Measurements from ENCODE around the gene TPI1. TPM values are rescaled to one million over a fixed set of nuclear protein-coding genes. Genes with fewer than 3 reads are reported as not detected.

The TPI1 gene
- total RNA-seq, 1 experiment from 2014 or later = 2,129 TPM

DNA sequence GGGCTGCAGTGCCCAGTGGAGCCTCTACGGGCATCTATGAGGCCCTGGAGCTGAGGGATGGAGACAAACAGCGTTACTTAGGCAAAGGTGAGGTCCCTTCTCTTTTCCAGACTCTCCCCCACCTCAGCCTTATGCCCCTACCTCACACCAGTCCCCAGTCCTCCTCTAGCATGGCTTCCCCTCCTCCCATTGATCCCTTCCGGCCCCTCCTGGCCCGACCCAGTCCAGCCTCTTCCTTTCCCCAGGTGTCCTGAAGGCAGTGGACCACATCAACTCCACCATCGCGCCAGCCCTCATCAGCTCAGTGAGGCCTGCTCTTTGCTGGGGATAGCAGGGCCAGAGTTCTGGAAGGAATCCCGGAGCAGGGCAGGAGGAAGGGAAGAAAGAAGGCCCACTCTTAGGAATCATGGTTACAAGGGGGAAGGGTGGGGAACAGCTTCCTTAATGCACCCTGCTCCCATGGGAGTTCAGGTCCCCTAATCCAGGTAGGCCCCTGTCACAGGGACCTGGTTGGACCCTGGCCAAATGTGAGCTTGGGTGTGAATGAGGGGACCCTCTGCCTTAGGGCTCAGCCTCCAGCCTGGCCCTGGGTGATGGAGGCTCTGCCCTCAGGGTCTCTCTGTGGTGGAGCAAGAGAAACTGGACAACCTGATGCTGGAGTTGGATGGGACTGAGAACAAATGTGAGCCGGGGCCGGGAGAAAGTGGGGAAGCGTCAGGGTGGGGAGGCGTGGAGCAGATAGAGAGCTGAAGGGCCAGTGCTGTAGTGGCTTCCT is 49.3 kb downstream of the TPI1 start:
- DNase-seq (ENCODE audit: low read depth) = no peak

DNA sequence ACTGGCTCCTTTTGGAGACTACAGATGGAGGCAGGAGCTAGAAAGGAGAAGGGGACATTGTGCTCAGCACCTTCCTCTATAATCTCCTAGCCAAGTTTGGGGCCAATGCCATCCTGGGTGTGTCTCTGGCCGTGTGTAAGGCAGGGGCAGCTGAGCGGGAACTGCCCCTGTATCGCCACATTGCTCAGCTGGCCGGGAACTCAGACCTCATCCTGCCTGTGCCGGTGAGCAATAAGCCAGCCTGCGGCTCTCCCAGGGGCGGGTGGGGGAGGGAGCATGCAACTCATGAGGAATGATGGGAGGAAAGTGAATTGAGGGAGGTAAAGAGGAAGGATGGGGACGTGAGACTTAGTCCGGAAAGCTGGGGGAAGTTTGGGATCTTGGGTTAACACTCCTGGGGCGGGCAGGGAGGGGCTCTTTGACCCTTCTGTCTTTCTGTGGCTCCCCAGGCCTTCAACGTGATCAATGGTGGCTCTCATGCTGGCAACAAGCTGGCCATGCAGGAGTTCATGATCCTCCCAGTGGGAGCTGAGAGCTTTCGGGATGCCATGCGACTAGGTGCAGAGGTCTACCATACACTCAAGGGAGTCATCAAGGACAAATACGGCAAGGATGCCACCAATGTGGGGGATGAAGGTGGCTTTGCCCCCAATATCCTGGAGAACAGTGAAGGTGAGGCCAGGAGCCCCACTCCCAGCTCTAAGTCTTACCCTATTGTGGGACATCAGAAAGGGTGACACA is 50.3 kb downstream of the TPI1 start:
- no peak for DNase-seq (ENCODE audit: low read depth)

DNA sequence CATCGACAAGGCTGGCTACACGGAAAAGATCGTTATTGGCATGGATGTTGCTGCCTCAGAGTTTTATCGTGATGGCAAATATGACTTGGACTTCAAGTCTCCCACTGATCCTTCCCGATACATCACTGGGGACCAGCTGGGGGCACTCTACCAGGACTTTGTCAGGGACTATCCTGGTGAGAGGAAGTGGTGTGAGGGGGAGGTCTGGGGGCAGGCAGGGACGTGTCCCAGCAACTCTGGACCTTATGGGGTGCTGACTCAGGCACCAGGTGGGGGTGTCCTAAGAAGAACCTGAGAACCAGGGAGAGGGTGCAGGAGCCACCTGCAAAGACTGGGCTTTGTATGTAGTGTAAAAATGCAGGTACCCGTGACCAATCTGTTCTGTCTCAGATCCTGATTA is 52.3 kb downstream of the TPI1 start:
- DNase-seq (ENCODE audit: low read depth) = no peak

Other genes starting within 250 kb of the TPI1 start
- 0.27 TPM in 1 of 2 replicates, not detected in the other for gene LPAR5, start 231.6 kb upstream of the TPI1 start, total RNA-seq (2014; rRNA removed; shearing (Covaris generic))
- not detected in 2 replicates for gene ACRBP, start 220.1 kb upstream of the TPI1 start, total RNA-seq (2014; rRNA removed; shearing (Covaris generic))
- gene ING4, start 204.4 kb upstream of the TPI1 start, total RNA-seq (2014; rRNA removed; shearing (Covaris generic)) = 19.3 and 37.8 TPM in 2 replicates
- 18.1 and 25.0 TPM in 2 replicates for gene ZNF384, start 178.2 kb upstream of the TPI1 start, total RNA-seq (2014; rRNA removed; shearing (Covaris generic))
- gene PIANP, start 166.7 kb upstream of the TPI1 start, total RNA-seq (2014; rRNA removed; shearing (Covaris generic)) = 0.12 TPM in 1 of 2 replicates, not detected in the other
- gene COPS7A, start 143.5 kb upstream of the TPI1 start, total RNA-seq (2014; rRNA removed; shearing (Covaris generic)) = 60.2 and 66.0 TPM in 2 replicates
- 274 and 278 TPM in 2 replicates for gene MLF2, start 114.4 kb upstream of the TPI1 start, total RNA-seq (2014; rRNA removed; shearing (Covaris generic))
- 136 and 216 TPM in 2 replicates for gene PTMS, start 101.2 kb upstream of the TPI1 start, total RNA-seq (2014; rRNA removed; shearing (Covaris generic))
- not detected in 2 replicates for gene LAG3, start 95.0 kb upstream of the TPI1 start, total RNA-seq (2014; rRNA removed; shearing (Covaris generic))
- gene CD4, start 78.0 kb upstream of the TPI1 start, total RNA-seq (2014; rRNA removed; shearing (Covaris generic)) = not detected in 2 replicates
- gene GPR162, start 45.7 kb upstream of the TPI1 start, total RNA-seq (2014; rRNA removed; shearing (Covaris generic)) = 2.1 TPM in 1 of 2 replicates, not detected in the other
- 18.8 and 34.4 TPM in 2 replicates for gene P3H3, start 39.1 kb upstream of the TPI1 start, total RNA-seq (2014; rRNA removed; shearing (Covaris generic))
- 0.57 TPM in 1 of 2 replicates, not detected in the other for gene GNB3, start 26.6 kb upstream of the TPI1 start, total RNA-seq (2014; rRNA removed; shearing (Covaris generic))
- gene CDCA3, start 16.2 kb upstream of the TPI1 start, total RNA-seq (2014; rRNA removed; shearing (Covaris generic)) = 123 and 126 TPM in 2 replicates
- 47.3 and 79.3 TPM in 2 replicates for gene USP5, start 15.4 kb upstream of the TPI1 start, total RNA-seq (2014; rRNA removed; shearing (Covaris generic))
- 6.1 and 7.7 TPM in 2 replicates for gene SPSB2, start 5.8 kb downstream of the TPI1 start, total RNA-seq (2014; rRNA removed; shearing (Covaris generic))
- 3.6 and 11.0 TPM in 2 replicates for gene LRRC23, start 37.3 kb downstream of the TPI1 start, total RNA-seq (2014; rRNA removed; shearing (Covaris generic))
- gene ENO2, start 47.0 kb downstream of the TPI1 start, total RNA-seq (2014; rRNA removed; shearing (Covaris generic)) = 29.1 and 30.0 TPM in 2 replicates
- gene ATN1, start 60.4 kb downstream of the TPI1 start, total RNA-seq (2014; rRNA removed; shearing (Covaris generic)) = 3.9 and 25.0 TPM in 2 replicates
- not detected in 2 replicates for gene RNU7-1, start 76.3 kb downstream of the TPI1 start, total RNA-seq (2014; rRNA removed; shearing (Covaris generic))
- gene C12orf57, start 76.5 kb downstream of the TPI1 start, total RNA-seq (2014; rRNA removed; shearing (Covaris generic)) = 192 and 242 TPM in 2 replicates
- gene PTPN6, start 83.8 kb downstream of the TPI1 start, total RNA-seq (2014; rRNA removed; shearing (Covaris generic)) = 0.39 and 0.98 TPM in 2 replicates
- 203 and 222 TPM in 2 replicates for gene PHB2, start 103.1 kb downstream of the TPI1 start, total RNA-seq (2014; rRNA removed; shearing (Covaris generic))
- 42.9 and 52.9 TPM in 2 replicates for gene EMG1, start 103.4 kb downstream of the TPI1 start, total RNA-seq (2014; rRNA removed; shearing (Covaris generic))
- gene LPCAT3, start 150.9 kb downstream of the TPI1 start, total RNA-seq (2014; rRNA removed; shearing (Covaris generic)) = 26.1 and 26.7 TPM in 2 replicates
- gene C1S, start 193.2 kb downstream of the TPI1 start, total RNA-seq (2014; rRNA removed; shearing (Covaris generic)) = 59.0 and 68.3 TPM in 2 replicates
- gene C1R, start 224.9 kb downstream of the TPI1 start, total RNA-seq (2014; rRNA removed; shearing (Covaris generic)) = 88.8 and 112 TPM in 2 replicates
- 14.3 and 22.1 TPM in 2 replicates for gene C1RL, start 241.7 kb downstream of the TPI1 start, total RNA-seq (2014; rRNA removed; shearing (Covaris generic))

All from M059J (cell line).